ENCODE data around the gene AGRN.

The AGRN gene

DNA sequence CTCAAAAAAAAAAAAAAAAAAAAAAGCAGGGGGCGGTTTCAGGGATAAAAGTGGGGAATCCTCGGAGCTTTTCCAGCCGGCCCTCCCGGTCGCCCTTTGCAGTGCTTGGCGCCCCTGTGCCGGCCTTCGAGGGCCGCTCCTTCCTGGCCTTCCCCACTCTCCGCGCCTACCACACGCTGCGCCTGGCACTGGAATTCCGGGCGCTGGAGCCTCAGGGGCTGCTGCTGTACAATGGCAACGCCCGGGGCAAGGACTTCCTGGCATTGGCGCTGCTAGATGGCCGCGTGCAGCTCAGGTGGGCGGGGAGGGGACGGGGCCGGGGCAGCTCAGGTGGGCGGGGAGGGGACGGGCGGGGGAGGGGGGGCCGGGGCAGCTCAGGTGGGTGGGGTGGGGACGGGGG lies 28.8 kb downstream of the AGRN start:
- no peak for ATAC-seq
- TF ChIP-seq OSR1 (CRISPR knock-in tag; IDR thresholded peaks at IDR 0.05) (no peak), ZNF8 (CRISPR knock-in tag; IDR thresholded peaks at IDR 0.05) (no peak), TSHZ2 (CRISPR knock-in tag; IDR thresholded peaks at IDR 0.05) (no peak), ZFP3 (CRISPR knock-in tag; IDR thresholded peaks at IDR 0.05) (no peak), PPARA (CRISPR knock-in tag; IDR thresholded peaks at IDR 0.05; ENCODE audit: borderline replicate concordance) (no peak), ZC3H10 (CRISPR knock-in tag; IDR thresholded peaks at IDR 0.05) (no peak), ARNTL (CRISPR knock-in tag; IDR thresholded peaks at IDR 0.05; ENCODE audit: borderline replicate concordance, low read depth) (no peak), ZFP30 (CRISPR knock-in tag; IDR thresholded peaks at IDR 0.05) (no peak), CREB5 (CRISPR knock-in tag; IDR thresholded peaks at IDR 0.05; ENCODE audit: low read depth) (no peak), TOX (CRISPR knock-in tag; IDR thresholded peaks at IDR 0.05; ENCODE audit: borderline replicate concordance) (no peak), ESRRG (CRISPR knock-in tag; IDR thresholded peaks at IDR 0.05) (no peak), SNAI2 (CRISPR knock-in tag; IDR thresholded peaks at IDR 0.05) (no peak)
- TF ChIP-seq, protein P1, sequence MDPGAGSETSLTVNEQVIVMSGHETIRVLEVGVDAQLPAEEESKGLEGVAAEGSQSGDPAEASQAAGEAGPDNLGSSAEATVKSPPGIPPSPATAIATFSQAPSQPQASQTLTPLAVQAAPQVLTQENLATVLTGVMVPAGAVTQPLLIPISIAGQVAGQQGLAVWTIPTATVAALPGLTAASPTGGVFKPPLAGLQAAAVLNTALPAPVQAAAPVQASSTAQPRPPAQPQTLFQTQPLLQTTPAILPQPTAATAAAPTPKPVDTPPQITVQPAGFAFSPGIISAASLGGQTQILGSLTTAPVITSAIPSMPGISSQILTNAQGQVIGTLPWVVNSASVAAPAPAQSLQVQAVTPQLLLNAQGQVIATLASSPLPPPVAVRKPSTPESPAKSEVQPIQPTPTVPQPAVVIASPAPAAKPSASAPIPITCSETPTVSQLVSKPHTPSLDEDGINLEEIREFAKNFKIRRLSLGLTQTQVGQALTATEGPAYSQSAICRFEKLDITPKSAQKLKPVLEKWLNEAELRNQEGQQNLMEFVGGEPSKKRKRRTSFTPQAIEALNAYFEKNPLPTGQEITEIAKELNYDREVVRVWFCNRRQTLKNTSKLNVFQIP (CRISPR knock-in tag; IDR thresholded peaks at IDR 0.05; ENCODE audit: borderline replicate concordance, low read depth): no peak
- TF ChIP-seq, protein P2, sequence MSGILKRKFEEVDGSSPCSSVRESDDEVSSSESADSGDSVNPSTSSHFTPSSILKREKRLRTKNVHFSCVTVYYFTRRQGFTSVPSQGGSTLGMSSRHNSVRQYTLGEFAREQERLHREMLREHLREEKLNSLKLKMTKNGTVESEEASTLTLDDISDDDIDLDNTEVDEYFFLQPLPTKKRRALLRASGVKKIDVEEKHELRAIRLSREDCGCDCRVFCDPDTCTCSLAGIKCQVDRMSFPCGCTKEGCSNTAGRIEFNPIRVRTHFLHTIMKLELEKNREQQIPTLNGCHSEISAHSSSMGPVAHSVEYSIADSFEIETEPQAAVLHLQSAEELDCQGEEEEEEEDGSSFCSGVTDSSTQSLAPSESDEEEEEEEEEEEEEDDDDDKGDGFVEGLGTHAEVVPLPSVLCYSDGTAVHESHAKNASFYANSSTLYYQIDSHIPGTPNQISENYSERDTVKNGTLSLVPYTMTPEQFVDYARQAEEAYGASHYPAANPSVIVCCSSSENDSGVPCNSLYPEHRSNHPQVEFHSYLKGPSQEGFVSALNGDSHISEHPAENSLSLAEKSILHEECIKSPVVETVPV (CRISPR knock-in tag; IDR thresholded peaks at IDR 0.05): no peak

DNA sequence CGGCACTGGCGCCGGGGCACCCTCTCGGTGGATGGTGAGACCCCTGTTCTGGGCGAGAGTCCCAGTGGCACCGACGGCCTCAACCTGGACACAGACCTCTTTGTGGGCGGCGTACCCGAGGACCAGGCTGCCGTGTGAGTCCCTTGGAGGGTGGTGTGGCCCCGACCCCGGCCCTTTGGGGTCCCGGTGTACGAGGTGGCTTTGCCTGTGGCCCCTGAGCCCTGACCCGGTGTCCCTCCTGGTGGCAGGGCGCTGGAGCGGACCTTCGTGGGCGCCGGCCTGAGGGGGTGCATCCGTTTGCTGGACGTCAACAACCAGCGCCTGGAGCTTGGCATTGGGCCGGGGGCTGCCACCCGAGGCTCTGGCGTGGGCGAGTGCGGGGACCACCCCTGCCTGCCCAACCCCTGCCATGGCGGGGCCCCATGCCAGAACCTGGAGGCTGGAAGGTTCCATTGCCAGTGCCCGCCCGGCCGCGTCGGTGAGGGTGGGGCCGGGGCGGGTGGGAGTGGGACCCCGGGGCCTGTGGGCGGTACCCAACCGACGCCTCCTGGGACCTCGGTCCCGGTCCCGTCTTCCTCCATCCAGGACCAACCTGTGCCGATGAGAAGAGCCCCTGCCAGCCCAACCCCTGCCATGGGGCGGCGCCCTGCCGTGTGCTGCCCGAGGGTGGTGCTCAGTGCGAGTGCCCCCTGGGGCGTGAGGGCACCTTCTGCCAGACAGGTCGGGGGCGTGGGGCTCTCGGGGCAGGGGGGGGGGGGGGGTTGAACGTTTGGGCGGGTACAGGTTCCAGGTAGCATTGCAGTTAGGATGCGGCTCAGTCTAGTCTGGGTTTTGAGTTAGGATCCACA lies 29.6 kb downstream of the AGRN start:
- TF ChIP-seq ARNTL (CRISPR knock-in tag; IDR thresholded peaks at IDR 0.05; ENCODE audit: borderline replicate concordance, low read depth) (no peak), TOX (CRISPR knock-in tag; IDR thresholded peaks at IDR 0.05; ENCODE audit: borderline replicate concordance) (no peak), ZNF8 (CRISPR knock-in tag; IDR thresholded peaks at IDR 0.05) (no peak)
- TF ChIP-seq, protein P2 (CRISPR knock-in tag; IDR thresholded peaks at IDR 0.05): no peak
- TF ChIP-seq, protein P1 (CRISPR knock-in tag; IDR thresholded peaks at IDR 0.05; ENCODE audit: borderline replicate concordance, low read depth): no peak
- no peak for ATAC-seq

DNA sequence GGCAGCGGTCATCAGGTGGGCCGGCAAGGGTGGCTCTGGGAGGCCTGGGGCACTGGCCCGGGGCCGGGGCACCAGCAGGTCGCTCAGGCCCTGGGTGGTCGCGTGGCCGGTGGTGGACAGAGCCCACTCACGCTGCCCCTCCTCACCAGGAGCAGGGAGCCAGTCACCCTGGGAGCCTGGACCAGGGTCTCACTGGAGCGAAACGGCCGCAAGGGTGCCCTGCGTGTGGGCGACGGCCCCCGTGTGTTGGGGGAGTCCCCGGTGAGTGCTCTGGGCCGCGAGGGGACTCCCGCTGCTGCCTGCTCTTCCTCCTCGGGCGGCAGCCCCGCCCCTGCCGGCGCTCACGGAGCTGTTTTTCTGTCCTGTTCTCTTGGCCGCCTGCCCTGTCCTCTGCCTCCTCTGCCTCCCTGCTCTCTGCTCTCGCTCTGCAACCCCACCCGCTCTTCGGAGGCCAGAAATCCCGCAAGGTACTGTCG lies 30.7 kb downstream of the AGRN start:
- ATAC-seq: no peak
- TF ChIP-seq, protein P3, sequence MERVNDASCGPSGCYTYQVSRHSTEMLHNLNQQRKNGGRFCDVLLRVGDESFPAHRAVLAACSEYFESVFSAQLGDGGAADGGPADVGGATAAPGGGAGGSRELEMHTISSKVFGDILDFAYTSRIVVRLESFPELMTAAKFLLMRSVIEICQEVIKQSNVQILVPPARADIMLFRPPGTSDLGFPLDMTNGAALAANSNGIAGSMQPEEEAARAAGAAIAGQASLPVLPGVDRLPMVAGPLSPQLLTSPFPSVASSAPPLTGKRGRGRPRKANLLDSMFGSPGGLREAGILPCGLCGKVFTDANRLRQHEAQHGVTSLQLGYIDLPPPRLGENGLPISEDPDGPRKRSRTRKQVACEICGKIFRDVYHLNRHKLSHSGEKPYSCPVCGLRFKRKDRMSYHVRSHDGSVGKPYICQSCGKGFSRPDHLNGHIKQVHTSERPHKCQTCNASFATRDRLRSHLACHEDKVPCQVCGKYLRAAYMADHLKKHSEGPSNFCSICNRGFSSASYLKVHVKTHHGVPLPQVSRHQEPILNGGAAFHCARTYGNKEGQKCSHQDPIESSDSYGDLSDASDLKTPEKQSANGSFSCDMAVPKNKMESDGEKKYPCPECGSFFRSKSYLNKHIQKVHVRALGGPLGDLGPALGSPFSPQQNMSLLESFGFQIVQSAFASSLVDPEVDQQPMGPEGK (CRISPR knock-in tag; IDR thresholded peaks at IDR 0.05; ENCODE audit: borderline replicate concordance): no peak
- TF ChIP-seq ZNF565 (CRISPR knock-in tag; conservative IDR thresholded peaks at IDR 0.05; ENCODE audit: low read depth): no peak
- TF ChIP-seq ZC3H10 (CRISPR knock-in tag; IDR thresholded peaks at IDR 0.05): no peak
- no peak for TF ChIP-seq CREB5 (CRISPR knock-in tag; IDR thresholded peaks at IDR 0.05; ENCODE audit: low read depth)
- no peak for TF ChIP-seq ISL1 (CRISPR knock-in tag; IDR thresholded peaks at IDR 0.05)
- no peak for TF ChIP-seq CSDC2 (CRISPR knock-in tag; IDR thresholded peaks at IDR 0.05)
- no peak for TF ChIP-seq ZNF70 (CRISPR knock-in tag; IDR thresholded peaks at IDR 0.05)
- no peak for TF ChIP-seq PPARA (CRISPR knock-in tag; IDR thresholded peaks at IDR 0.05; ENCODE audit: borderline replicate concordance)
- TF ChIP-seq, protein P1 (CRISPR knock-in tag; IDR thresholded peaks at IDR 0.05; ENCODE audit: borderline replicate concordance, low read depth): no peak

Measured in SK-N-SH treated with all-trans-retinoic acid at 6 μM for 48 hours (cell line).